HepG2 (cell line): ENCODE data around the gene VRK3. TPM values are rescaled to one million over a fixed set of nuclear protein-coding genes. Genes with fewer than 3 reads are reported as not detected.

Experiments
- ATAC-seq: fragments of 200-7000 bp; cut with Tn5 transposase; 3 replicates; pipeline ENCODE4 v1.9.1; 2020; ENCODE audit warnings: mild to moderate bottlenecking, moderate library complexity
- BruUV-seq: library from RNA; stranded (reverse); fragments of 400-500 nt; replicated peaks from 2 replicates; lab custom pipeline; 2021; lab: Mats Ljungman, UMichigan
- CTCF ChIA-PET: fragments of 300-600 bp; formaldehyde crosslinking; extraction: SDS; loops from one replicate; lab custom pipeline; 2021; ENCODE audit warnings: low total read pairs, inconsistent platforms, low intra/inter-chr PET ratio; lab: Yijun Ruan, JAX
- POLR2A ChIA-PET: fragments of 350-600 bp; sonication (Branson Sonifier 250); formaldehyde crosslinking; loops from one replicate; lab custom pipeline; 2020; ENCODE audit warnings: antibody characterized with exemption, inconsistent platforms; lab: Yijun Ruan, JAX
- DNase-seq: peaks from one replicate; pipeline ENCODE4 v3.0.0-alpha.2; 2015; ENCODE audit warnings: low spot score
- FAIRE-seq: peaks from 3 replicates; lab custom pipeline; 2011; peaks lifted over from hg19 to GRCh38; lab: Jason Lieb, UNC
- H2AFZ ChIP-seq: one replicate; pipeline ENCODE4 v1.6.1; 2011; ENCODE audit warnings: low read length, inconsistent platforms
- H3K27ac ChIP-seq: fragments of 300-600 bp; 3 replicates; pipeline ENCODE4 v1.8.0; 2011; ENCODE audit warnings: mixed run types, mild to moderate bottlenecking, mixed read lengths, low read length, inconsistent platforms; ENCODE audit not compliant: insufficient read depth; ENCODE audit errors: extremely low read length
- H3K27me3 ChIP-seq, 2 experiments: fragments of 200-600 bp in 1 of 2; 2 replicates in 1 of 2; 3 replicates in 1 of 2; pipeline versions ENCODE4 v1.6.0 to v1.8.0; 2011; ENCODE audit warnings: low read length in 2 of 2, mild to moderate bottlenecking in 2 of 2, moderate library complexity in 2 of 2, inconsistent platforms in 1 of 2; ENCODE audit not compliant: insufficient read depth in 2 of 2, control insufficient read depth in 1 of 2
- H3K36me3 ChIP-seq, 2 experiments: fragments of 200-600 bp in 1 of 2; replicated peaks in 1 of 2; 2 replicates in 1 of 2; 3 replicates in 1 of 2; pipeline versions ENCODE4 v1.5.1 to v1.8.0; 2011; ENCODE audit warnings: low read length in 2 of 2, inconsistent platforms in 1 of 2; ENCODE audit not compliant: insufficient read depth in 2 of 2, control insufficient read depth in 1 of 2
- H3K4me1 ChIP-seq: 2 replicates; pipeline ENCODE4 v1.5.1; 2012; ENCODE audit warnings: low read length, inconsistent platforms; ENCODE audit not compliant: insufficient read depth
- H3K4me2 ChIP-seq: 2 replicates; pipeline ENCODE4 v1.6.0; 2011; ENCODE audit warnings: low read depth, low read length, inconsistent platforms
- H3K4me3 ChIP-seq, 3 experiments: fragments of 200-600 bp in 1 of 3; sonication (generic), shearing (Covaris generic) in 1 of 3; replicated peaks in 1 of 3; 2 replicates each; pipeline ENCODE4 v1.5.1; 2011 to 2016; ENCODE audit warnings: low read length in 3 of 3, inconsistent platforms in 2 of 3, low read depth in 2 of 3, mild to moderate bottlenecking in 2 of 3, control low read depth in 1 of 3, mixed read lengths in 1 of 3; ENCODE audit not compliant: insufficient read depth in 1 of 3
- H3K79me2 ChIP-seq: one replicate; pipeline ENCODE4 v1.6.1; 2011; ENCODE audit warnings: low read length, inconsistent platforms; ENCODE audit not compliant: insufficient read depth
- H3K9ac ChIP-seq: 2 replicates; pipeline ENCODE4 v1.6.0; 2011; ENCODE audit warnings: mild to moderate bottlenecking, low read depth, low read length, inconsistent platforms; ENCODE audit not compliant: insufficient read depth
- H3K9me3 ChIP-seq: 2 replicates; pipeline ENCODE4 v1.5.1; 2012; ENCODE audit warnings: mild to moderate bottlenecking, low read length
- H4K20me1 ChIP-seq: 2 replicates; pipeline ENCODE4 v1.6.0; 2011; ENCODE audit warnings: inconsistent platforms, mild to moderate bottlenecking, low read length, moderate library complexity; ENCODE audit not compliant: insufficient read depth
- ERF ChIP-seq: IDR thresholded peaks from 2 replicates; pipeline ENCODE4 v1.6.1; 2018; ENCODE audit warnings: missing biosample characterization, missing genetic modification reagents
- FOXK1 ChIP-seq: sonication (generic); formaldehyde crosslinking; IDR thresholded peaks from 2 replicates; pipeline ENCODE4 v1.4.0; 2020; ENCODE audit warnings: low read depth, missing genetic modification reagents, borderline replicate concordance
- HHEX ChIP-seq: IDR thresholded peaks from 2 replicates; pipeline ENCODE4 v1.6.1; 2016; ENCODE audit warnings: control low read depth
- NFE2L2 ChIP-seq: fragments of 150-350 bp; IDR thresholded peaks from 2 replicates; pipeline ENCODE4 v1.6.1; 2014; ENCODE audit warnings: low read length
- NFRKB ChIP-seq: fragments of 450-650 bp; IDR thresholded peaks from 2 replicates; pipeline ENCODE4 v1.6.1; 2017
- REL ChIP-seq: sonication (generic); formaldehyde crosslinking; conservative IDR thresholded peaks from 2 replicates; pipeline ENCODE4 v1.8.0; 2022; ENCODE audit warnings: mild to moderate bottlenecking, missing genetic modification reagents, moderate library complexity
- RFXANK ChIP-seq: IDR thresholded peaks from 2 replicates; pipeline ENCODE4 v1.6.1; 2016
- RORA ChIP-seq: sonication (generic); formaldehyde crosslinking; IDR thresholded peaks from 2 replicates; pipeline ENCODE4 v1.5.0; 2020; ENCODE audit warnings: mild to moderate bottlenecking, missing genetic modification reagents, moderate library complexity
- STAG1 ChIP-seq: sonication (generic); formaldehyde crosslinking; IDR thresholded peaks from 2 replicates; pipeline ENCODE4 v1.4.0; 2020; ENCODE audit warnings: missing genetic modification reagents
- TAF15 ChIP-seq: fragments of 200-400 bp; formaldehyde crosslinking; IDR thresholded peaks from one replicate; pipeline ENCODE4 v1.6.1; 2018; ENCODE audit warnings: mild to moderate bottlenecking, low read depth, low read length; ENCODE audit not compliant: poor library complexity, severe bottlenecking
- ZNF382 ChIP-seq: sonication (generic); formaldehyde crosslinking; IDR thresholded peaks from 2 replicates; pipeline ENCODE4 v1.5.0; 2020; ENCODE audit warnings: missing genetic modification reagents, mild to moderate bottlenecking, borderline replicate concordance
- WGBS: methylation state at CpG from one replicate; pipeline ENCODE4 v1.1.6; 2017; ENCODE audit warnings: low lambda C conversion rate; 5-methylcytosine and 5-hydroxymethylcytosine counted together
- in situ Hi-C: cut with HindIII; loops from 2 replicates; pipeline ENCODE4 v1.10.0; 2017; ENCODE audit warnings: low pct_unique_long_range_greater_than_20kb; ENCODE audit not compliant: extremely low pct_ligation_motif_present
- intact Hi-C: fragments of 100-400 bp; cut with micrococcal nuclease; formaldehyde crosslinking; loops from one replicate; pipeline ENCODE4 v1.10.0; 2022; ENCODE audit not compliant: unreplicated experiment
- polyA plus RNA-seq, 8 experiments: library from polyadenylated mRNA; depleted of rRNA in 3 of 8; stranded (reverse) in 7 of 8; unstranded in 1 of 8; fragments of >200 nt; fragmentation: Illumina TruSeq in 4 of 8; extraction: Trizol in 4 of 8; gene quantifications; 2 replicates each; pipeline versions ENCODE4 v1.2.1 to v1.2.3, GENCODE V29; 2011 to 2016; ENCODE audit warnings: low read depth in 4 of 8, missing spikeins in 1 of 8, mixed read lengths in 1 of 8; ENCODE audit not compliant: insufficient read depth in 1 of 8
- total RNA-seq, 5 experiments: library from RNA; depleted of rRNA; stranded (reverse); fragments of >200 nt; fragmentation: Illumina TruSeq; extraction: Trizol; gene quantifications; 2 replicates each; pipeline ENCODE4 v1.2.3, GENCODE V29; 2016; ENCODE audit warnings: low read depth in 1 of 5
- TF ChIP-seq, protein P1 (sequence below): sonication (generic); formaldehyde crosslinking; IDR thresholded peaks from 2 replicates; pipeline ENCODE4 v1.4.0; 2020; ENCODE audit warnings: missing genetic modification reagents, borderline replicate concordance
- TF ChIP-seq, protein P2 (sequence below): sonication (generic); formaldehyde crosslinking; IDR thresholded peaks from 2 replicates; pipeline ENCODE4 v1.4.0; 2020; ENCODE audit warnings: missing genetic modification reagents
- TF ChIP-seq, protein P3 (sequence below): sonication (generic); formaldehyde crosslinking; IDR thresholded peaks from 2 replicates; pipeline ENCODE4 v1.5.0; 2020; ENCODE audit warnings: mild to moderate bottlenecking, missing genetic modification reagents
- TF ChIP-seq, protein P4 (sequence below): sonication (generic); formaldehyde crosslinking; IDR thresholded peaks from 2 replicates; pipeline ENCODE4 v1.4.0; 2020; ENCODE audit warnings: missing genetic modification reagents
- TF ChIP-seq, protein P5 (sequence below): IDR thresholded peaks from 2 replicates; pipeline ENCODE4 v1.6.1; 2012; ENCODE audit warnings: inconsistent platforms

The VRK3 gene
- total and polyA plus RNA-seq, 2 of the 13 experiments (the other 11 are each of a cell fraction or from before 2014, with no cell fraction given), result 23.8 to 28.3 TPM

GRCh38 chr19:49931293-49932040 lies 93.7 kb downstream of the VRK3 start:
- Histone ChIP-seq H3K9me3 (no peaks in the 10 kb centered on the region), H3K4me3 (no peak overlapping the region), H3K36me3 (peaks cover 6 to 13% of the 10 kb centered on the region in 2 experiments; a peak in 4 of 5 replicates), H4K20me1 (no peaks in the 10 kb centered on the region), H2AFZ (no peak overlapping the region), H3K27ac (no peak overlapping the region), H3K4me1 (peaks cover 25% of the 10 kb centered on the region), H3K79me2 (peaks cover 26% of the 10 kb centered on the region), H3K9ac (no peak overlapping the region), H3K27me3 (no peaks in the 10 kb centered on the region; a peak in 1 of 5 replicates), H3K4me2 (no peak overlapping the region)
- in situ Hi-C loops (no loop called here), intact Hi-C loops (no loop called here)
- CTCF ChIA-PET, result no interaction called here
- WGBS, result 97% methylated on average over 7 of the region's 7 CpGs
- no peak for ATAC-seq
- POLR2A ChIA-PET, result interaction anchor here (3.0 kb wide), 1 partner anchor 18 kb away, joined by 17 read pairs; no protein-coding TSS in a partner anchor
- no peak for DNase-seq
- TSS peak; percentile 41 for BruUV-seq
- FAIRE-seq, result no peak
- TF ChIP-seq, protein P1, sequence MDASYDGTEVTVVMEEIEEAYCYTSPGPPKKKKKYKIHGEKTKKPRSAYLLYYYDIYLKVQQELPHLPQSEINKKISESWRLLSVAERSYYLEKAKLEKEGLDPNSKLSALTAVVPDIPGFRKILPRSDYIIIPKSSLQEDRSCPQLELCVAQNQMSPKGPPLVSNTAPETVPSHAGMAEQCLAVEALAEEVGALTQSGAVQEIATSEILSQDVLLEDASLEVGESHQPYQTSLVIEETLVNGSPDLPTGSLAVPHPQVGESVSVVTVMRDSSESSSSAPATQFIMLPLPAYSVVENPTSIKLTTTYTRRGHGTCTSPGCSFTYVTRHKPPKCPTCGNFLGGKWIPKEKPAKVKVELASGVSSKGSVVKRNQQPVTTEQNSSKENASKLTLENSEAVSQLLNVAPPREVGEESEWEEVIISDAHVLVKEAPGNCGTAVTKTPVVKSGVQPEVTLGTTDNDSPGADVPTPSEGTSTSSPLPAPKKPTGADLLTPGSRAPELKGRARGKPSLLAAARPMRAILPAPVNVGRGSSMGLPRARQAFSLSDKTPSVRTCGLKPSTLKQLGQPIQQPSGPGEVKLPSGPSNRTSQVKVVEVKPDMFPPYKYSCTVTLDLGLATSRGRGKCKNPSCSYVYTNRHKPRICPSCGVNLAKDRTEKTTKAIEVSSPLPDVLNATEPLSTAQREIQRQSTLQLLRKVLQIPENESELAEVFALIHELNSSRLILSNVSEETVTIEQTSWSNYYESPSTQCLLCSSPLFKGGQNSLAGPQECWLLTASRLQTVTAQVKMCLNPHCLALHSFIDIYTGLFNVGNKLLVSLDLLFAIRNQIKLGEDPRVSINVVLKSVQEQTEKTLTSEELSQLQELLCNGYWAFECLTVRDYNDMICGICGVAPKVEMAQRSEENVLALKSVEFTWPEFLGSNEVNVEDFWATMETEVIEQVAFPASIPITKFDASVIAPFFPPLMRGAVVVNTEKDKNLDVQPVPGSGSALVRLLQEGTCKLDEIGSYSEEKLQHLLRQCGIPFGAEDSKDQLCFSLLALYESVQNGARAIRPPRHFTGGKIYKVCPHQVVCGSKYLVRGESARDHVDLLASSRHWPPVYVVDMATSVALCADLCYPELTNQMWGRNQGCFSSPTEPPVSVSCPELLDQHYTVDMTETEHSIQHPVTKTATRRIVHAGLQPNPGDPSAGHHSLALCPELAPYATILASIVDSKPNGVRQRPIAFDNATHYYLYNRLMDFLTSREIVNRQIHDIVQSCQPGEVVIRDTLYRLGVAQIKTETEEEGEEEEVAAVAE (CRISPR knock-in tag), result no peak
- no peak for TF ChIP-seq NFE2L2
- TF ChIP-seq RORA (CRISPR knock-in tag), result no peak
- no peak for TF ChIP-seq ERF (CRISPR knock-in tag)
- TF ChIP-seq HHEX, result no peak
- TF ChIP-seq, protein P2, sequence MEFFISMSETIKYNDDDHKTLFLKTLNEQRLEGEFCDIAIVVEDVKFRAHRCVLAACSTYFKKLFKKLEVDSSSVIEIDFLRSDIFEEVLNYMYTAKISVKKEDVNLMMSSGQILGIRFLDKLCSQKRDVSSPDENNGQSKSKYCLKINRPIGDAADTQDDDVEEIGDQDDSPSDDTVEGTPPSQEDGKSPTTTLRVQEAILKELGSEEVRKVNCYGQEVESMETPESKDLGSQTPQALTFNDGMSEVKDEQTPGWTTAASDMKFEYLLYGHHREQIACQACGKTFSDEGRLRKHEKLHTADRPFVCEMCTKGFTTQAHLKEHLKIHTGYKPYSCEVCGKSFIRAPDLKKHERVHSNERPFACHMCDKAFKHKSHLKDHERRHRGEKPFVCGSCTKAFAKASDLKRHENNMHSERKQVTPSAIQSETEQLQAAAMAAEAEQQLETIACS (CRISPR knock-in tag), result no peak
- no peak for TF ChIP-seq TAF15
- TF ChIP-seq STAG1 (CRISPR knock-in tag), result no peak
- TF ChIP-seq REL, result no peak
- TF ChIP-seq, protein P3, sequence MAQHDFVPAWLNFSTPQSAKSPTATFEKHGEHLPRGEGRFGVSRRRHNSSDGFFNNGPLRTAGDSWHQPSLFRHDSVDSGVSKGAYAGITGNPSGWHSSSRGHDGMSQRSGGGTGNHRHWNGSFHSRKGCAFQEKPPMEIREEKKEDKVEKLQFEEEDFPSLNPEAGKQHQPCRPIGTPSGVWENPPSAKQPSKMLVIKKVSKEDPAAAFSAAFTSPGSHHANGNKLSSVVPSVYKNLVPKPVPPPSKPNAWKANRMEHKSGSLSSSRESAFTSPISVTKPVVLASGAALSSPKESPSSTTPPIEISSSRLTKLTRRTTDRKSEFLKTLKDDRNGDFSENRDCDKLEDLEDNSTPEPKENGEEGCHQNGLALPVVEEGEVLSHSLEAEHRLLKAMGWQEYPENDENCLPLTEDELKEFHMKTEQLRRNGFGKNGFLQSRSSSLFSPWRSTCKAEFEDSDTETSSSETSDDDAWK (CRISPR knock-in tag), result no peak
- TF ChIP-seq, protein P4, sequence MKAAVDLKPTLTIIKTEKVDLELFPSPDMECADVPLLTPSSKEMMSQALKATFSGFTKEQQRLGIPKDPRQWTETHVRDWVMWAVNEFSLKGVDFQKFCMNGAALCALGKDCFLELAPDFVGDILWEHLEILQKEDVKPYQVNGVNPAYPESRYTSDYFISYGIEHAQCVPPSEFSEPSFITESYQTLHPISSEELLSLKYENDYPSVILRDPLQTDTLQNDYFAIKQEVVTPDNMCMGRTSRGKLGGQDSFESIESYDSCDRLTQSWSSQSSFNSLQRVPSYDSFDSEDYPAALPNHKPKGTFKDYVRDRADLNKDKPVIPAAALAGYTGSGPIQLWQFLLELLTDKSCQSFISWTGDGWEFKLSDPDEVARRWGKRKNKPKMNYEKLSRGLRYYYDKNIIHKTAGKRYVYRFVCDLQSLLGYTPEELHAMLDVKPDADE (CRISPR knock-in tag), result no peak
- no peak for TF ChIP-seq NFRKB
- TF ChIP-seq, protein P5, sequence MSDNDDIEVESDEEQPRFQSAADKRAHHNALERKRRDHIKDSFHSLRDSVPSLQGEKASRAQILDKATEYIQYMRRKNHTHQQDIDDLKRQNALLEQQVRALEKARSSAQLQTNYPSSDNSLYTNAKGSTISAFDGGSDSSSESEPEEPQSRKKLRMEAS, result no peak
- TF ChIP-seq RFXANK (CRISPR knock-in tag), result no peak
- no peak for TF ChIP-seq FOXK1 (CRISPR knock-in tag)
- no peak for TF ChIP-seq ZNF382 (CRISPR knock-in tag)
